ENCODE measurements around the gene MR1. TPM values are rescaled to one million over a fixed set of nuclear protein-coding genes. Genes with fewer than 3 reads are reported as not detected.
A peak's percentile ranks its signal among the peaks of the same experiment; 100 is the strongest.

MR1 gene
- total and polyA plus RNA-seq, 2 of the 13 experiments (the other 11 are each of a cell fraction or from before 2014, with no cell fraction given), result 7.7 to 10.4 TPM

- TF ChIP-seq MLXIP (CRISPR knock-in tag; IDR thresholded peaks at IDR 0.05; ENCODE audit: borderline replicate concordance), result no peak
- no peak for TF ChIP-seq ATF1 (CRISPR knock-in tag; IDR thresholded peaks at IDR 0.05)
- TF ChIP-seq SNAPC2 (CRISPR knock-in tag; IDR thresholded peaks at IDR 0.05), result no peak
- no peak for TF ChIP-seq FOXP1 (IDR thresholded peaks at IDR 0.05)
- no peak for TF ChIP-seq FOXP1 (CRISPR knock-in tag; IDR thresholded peaks at IDR 0.05)
- 0 out of 2 replicates have a peak, but pooled peaks have one; percentile 20 for TF ChIP-seq RXRB (CRISPR knock-in tag; IDR thresholded peaks at IDR 0.05; ENCODE audit: borderline replicate concordance)
- no peak for TF ChIP-seq ZFYVE20 (CRISPR knock-in tag; IDR thresholded peaks at IDR 0.05; ENCODE audit: borderline replicate concordance, low read depth)
- peak; percentile 39; the same call in 1 of the 2 replicates for TF ChIP-seq DMAP1 (CRISPR knock-in tag; IDR thresholded peaks at IDR 0.05)
- no peak for TF ChIP-seq ZNF746 (CRISPR knock-in tag; IDR thresholded peaks at IDR 0.05)
- no peak for TF ChIP-seq RFXANK (CRISPR knock-in tag; IDR thresholded peaks at IDR 0.05)
- no peak for TF ChIP-seq GTF2F1 (IDR thresholded peaks at IDR 0.05; ENCODE audit: low read length)
- no peak; the same call in 1 of the 2 replicates for TF ChIP-seq GATAD2A (CRISPR knock-in tag; IDR thresholded peaks at IDR 0.05)
- no peak for TF ChIP-seq XBP1 (CRISPR knock-in tag; IDR thresholded peaks at IDR 0.05)
- TF ChIP-seq, protein P1, sequence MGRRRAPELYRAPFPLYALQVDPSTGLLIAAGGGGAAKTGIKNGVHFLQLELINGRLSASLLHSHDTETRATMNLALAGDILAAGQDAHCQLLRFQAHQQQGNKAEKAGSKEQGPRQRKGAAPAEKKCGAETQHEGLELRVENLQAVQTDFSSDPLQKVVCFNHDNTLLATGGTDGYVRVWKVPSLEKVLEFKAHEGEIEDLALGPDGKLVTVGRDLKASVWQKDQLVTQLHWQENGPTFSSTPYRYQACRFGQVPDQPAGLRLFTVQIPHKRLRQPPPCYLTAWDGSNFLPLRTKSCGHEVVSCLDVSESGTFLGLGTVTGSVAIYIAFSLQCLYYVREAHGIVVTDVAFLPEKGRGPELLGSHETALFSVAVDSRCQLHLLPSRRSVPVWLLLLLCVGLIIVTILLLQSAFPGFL (CRISPR knock-in tag; IDR thresholded peaks at IDR 0.05), result no peak
- no peak for TF ChIP-seq SKI (IDR thresholded peaks at IDR 0.05; ENCODE audit: partially characterized antibody)
- TF ChIP-seq, protein P2, sequence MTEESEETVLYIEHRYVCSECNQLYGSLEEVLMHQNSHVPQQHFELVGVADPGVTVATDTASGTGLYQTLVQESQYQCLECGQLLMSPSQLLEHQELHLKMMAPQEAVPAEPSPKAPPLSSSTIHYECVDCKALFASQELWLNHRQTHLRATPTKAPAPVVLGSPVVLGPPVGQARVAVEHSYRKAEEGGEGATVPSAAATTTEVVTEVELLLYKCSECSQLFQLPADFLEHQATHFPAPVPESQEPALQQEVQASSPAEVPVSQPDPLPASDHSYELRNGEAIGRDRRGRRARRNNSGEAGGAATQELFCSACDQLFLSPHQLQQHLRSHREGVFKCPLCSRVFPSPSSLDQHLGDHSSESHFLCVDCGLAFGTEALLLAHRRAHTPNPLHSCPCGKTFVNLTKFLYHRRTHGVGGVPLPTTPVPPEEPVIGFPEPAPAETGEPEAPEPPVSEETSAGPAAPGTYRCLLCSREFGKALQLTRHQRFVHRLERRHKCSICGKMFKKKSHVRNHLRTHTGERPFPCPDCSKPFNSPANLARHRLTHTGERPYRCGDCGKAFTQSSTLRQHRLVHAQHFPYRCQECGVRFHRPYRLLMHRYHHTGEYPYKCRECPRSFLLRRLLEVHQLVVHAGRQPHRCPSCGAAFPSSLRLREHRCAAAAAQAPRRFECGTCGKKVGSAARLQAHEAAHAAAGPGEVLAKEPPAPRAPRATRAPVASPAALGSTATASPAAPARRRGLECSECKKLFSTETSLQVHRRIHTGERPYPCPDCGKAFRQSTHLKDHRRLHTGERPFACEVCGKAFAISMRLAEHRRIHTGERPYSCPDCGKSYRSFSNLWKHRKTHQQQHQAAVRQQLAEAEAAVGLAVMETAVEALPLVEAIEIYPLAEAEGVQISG (CRISPR knock-in tag; IDR thresholded peaks at IDR 0.05), result peak; percentile 14; the same call in 1 of the 2 replicates
- TF ChIP-seq DPF2 (CRISPR knock-in tag; IDR thresholded peaks at IDR 0.05; ENCODE audit: borderline replicate concordance, low read depth), result no peak
- peak; percentile 50; the same call in 1 of the 2 replicates for TF ChIP-seq ZFY (CRISPR knock-in tag; IDR thresholded peaks at IDR 0.05)
- TF ChIP-seq CHCHD3 (CRISPR knock-in tag; IDR thresholded peaks at IDR 0.05), result no peak
- TF ChIP-seq HCFC1 (IDR thresholded peaks at IDR 0.05; ENCODE audit: low read depth, low read length), result no peak
- no peak for TF ChIP-seq SPEN (CRISPR knock-in tag; IDR thresholded peaks at IDR 0.05; ENCODE audit: low read depth)
- peak; percentile 39 for TF ChIP-seq ZC3H13 (CRISPR knock-in tag; IDR thresholded peaks at IDR 0.05)
- TF ChIP-seq ZNF614 (CRISPR knock-in tag; IDR thresholded peaks at IDR 0.05; ENCODE audit: borderline replicate concordance), result no peak
- TF ChIP-seq POLR2AphosphoS5 (IDR thresholded peaks at IDR 0.05; ENCODE audit: low read depth, low read length), result no peak
- no peak for TF ChIP-seq CERS6 (CRISPR knock-in tag; IDR thresholded peaks at IDR 0.05)
Observed at GRCh38 chr1:181089676-181090544, 56.1 kb downstream of the MR1 start (continued).
